ENCODE data around the gene MYOM3. TPM values are rescaled to one million over a fixed set of nuclear protein-coding genes. Genes with fewer than 3 reads are reported as not detected.
"Not testable (repeated sequence)": the region's sequence is repeated elsewhere in the genome, so short reads cannot be mapped to it uniquely, and the experiment has no call there.

The MYOM3 gene
- total and polyA plus RNA-seq, 2 of the 13 experiments (the other 11 are each of a cell fraction or from before 2014, with no cell fraction given): 5.8 to 15.3 TPM

DNA sequence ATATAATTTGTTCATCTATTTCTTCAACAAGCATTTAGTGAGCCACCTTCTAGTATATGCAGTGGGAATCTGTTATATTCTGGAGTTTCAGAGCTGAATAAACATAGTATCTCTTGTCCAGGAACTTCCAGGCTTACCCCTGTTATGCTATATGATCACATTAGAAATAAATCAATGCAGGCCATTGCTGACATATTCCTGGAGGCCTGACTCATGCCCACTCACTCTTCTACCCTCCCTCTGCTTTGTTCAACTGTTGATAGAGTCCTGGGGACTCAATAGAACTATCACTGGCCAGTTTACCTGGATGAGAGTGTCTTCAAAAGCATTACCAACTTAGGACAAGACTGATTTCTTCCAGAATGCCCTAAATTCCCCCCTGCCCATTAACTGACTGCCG, 102.5 kb downstream of the MYOM3 start (continued):
- peak; percentile 47 for TF ChIP-seq SAP130 (CRISPR knock-in tag; IDR thresholded peaks at IDR 0.05; ENCODE audit: low read depth)
- TF ChIP-seq, protein P1, sequence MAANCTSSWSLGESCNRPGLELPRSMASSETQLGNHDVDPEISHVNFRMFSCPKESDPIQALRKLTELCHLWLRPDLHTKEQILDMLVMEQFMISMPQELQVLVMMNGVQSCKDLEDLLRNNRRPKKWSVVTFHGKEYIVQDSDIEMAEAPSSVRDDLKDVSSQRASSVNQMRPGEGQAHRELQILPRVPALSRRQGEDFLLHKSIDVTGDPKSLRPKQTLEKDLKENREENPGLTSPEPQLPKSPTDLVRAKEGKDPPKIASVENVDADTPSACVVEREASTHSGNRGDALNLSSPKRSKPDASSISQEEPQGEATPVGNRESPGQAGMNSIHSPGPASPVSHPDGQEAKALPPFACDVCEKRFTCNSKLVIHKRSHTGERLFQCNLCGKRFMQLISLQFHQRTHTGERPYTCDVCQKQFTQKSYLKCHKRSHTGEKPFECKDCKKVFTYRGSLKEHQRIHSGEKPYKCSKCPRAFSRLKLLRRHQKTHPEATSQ (CRISPR knock-in tag; IDR thresholded peaks at IDR 0.05; ENCODE audit: borderline replicate concordance): no peak
- TF ChIP-seq KDM1A (CRISPR knock-in tag; IDR thresholded peaks at IDR 0.05): peak; percentile 60; the same call in 1 of the 2 replicates
- TF ChIP-seq, protein P2, sequence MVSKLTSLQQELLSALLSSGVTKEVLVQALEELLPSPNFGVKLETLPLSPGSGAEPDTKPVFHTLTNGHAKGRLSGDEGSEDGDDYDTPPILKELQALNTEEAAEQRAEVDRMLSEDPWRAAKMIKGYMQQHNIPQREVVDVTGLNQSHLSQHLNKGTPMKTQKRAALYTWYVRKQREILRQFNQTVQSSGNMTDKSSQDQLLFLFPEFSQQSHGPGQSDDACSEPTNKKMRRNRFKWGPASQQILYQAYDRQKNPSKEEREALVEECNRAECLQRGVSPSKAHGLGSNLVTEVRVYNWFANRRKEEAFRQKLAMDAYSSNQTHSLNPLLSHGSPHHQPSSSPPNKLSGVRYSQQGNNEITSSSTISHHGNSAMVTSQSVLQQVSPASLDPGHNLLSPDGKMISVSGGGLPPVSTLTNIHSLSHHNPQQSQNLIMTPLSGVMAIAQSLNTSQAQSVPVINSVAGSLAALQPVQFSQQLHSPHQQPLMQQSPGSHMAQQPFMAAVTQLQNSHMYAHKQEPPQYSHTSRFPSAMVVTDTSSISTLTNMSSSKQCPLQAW (CRISPR knock-in tag; IDR thresholded peaks at IDR 0.05): 0 out of 2 replicates have a peak, but pooled peaks have one; percentile 38
- TF ChIP-seq ZNF264 (CRISPR knock-in tag; IDR thresholded peaks at IDR 0.05): no peak
- TF ChIP-seq SP5 (CRISPR knock-in tag; IDR thresholded peaks at IDR 0.05; ENCODE audit: borderline replicate concordance, low read depth): no peak
- TF ChIP-seq HMG20A (CRISPR knock-in tag; IDR thresholded peaks at IDR 0.05; ENCODE audit: borderline replicate concordance): peak; percentile 67; the same call in 1 of the 2 replicates

DNA sequence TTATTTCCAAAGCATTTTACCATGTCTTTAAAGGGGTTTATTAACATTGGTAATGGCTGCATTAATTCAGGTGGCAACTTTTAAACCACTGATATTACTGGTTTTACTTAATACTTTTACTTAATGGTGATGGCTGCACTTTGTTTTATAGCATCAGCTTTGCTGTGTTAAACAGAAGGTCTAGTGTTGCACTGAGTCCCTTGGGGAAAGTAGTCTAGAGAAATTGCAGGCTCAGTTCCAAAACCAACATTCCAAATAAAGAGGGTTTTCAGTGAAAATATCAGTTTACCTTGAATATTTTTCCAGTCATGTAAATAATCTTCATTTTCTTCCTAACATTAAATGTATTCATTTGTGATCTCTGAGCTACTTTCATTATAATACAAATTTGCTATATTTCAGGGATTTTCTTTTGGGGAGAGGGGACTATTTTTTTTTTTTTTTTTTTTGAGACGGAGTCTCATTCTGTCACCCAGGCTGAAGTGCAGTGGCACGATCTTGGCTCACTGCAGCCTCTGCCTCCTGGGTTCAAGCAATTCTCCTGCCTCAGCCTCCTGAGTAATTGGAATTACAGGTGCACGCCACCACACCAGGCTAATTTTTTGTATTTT, 103.3 kb downstream of the MYOM3 start:
- DNase-seq (ENCODE audit: low spot score); CTCF ChIA-PET (ENCODE audit: low intra/inter-chr PET ratio, low total read pairs); H3K36me3 ChIP-seq (replicated peaks in 1 of 2; ENCODE audit: control insufficient read depth in 1 of 2, insufficient read depth in 2 of 2, low read length in 2 of 2); H3K79me2 ChIP-seq (ENCODE audit: insufficient read depth, low read length); H3K4me2 ChIP-seq (ENCODE audit: low read depth, low read length); BruUV-seq (replicated peaks); H3K27ac ChIP-seq (ENCODE audit: extremely low read length, insufficient read depth, low read length); H3K9me3 ChIP-seq (ENCODE audit: low read length); intact Hi-C loops (cut with micrococcal nuclease; ENCODE audit: unreplicated experiment); ATAC-seq; H3K9ac ChIP-seq (ENCODE audit: insufficient read depth, low read depth, low read length); H3K27me3 ChIP-seq (ENCODE audit: control insufficient read depth in 1 of 2, insufficient read depth in 2 of 2, low read length in 2 of 2); H3K4me3 ChIP-seq (replicated peaks in 1 of 3; ENCODE audit: insufficient read depth in 1 of 3, low read depth in 2 of 3, low read length in 3 of 3); in situ Hi-C loops (cut with HindIII; ENCODE audit: extremely low pct_ligation_motif_present, low pct_unique_long_range_greater_than_20kb); FAIRE-seq; H2AFZ ChIP-seq (ENCODE audit: low read length); H4K20me1 ChIP-seq (ENCODE audit: insufficient read depth, low read length): not testable (repeated sequence)
- H3K4me1 ChIP-seq (ENCODE audit: insufficient read depth, low read length): peaks cover 83% of the 10 kb centered on the region
- POLR2A ChIA-PET: interaction anchor here (0.7 to 5.0 kb wide), 6 partner anchors 10 to 317 kb away, joined by 3 to 42 read pairs (median 4); partner anchors contain the start of genes RPL11 and SRSF10
- 40% methylated on average over 3 of the region's 3 CpGs for WGBS (ENCODE audit: low lambda C conversion rate)

Data from HepG2 (cell line).